Lung (tissue), 12 donors: ENCODE data around the gene ADA. TPM values are rescaled to one million over a fixed set of nuclear protein-coding genes. Genes with fewer than 3 reads are reported as not detected.
"Not testable (repeated sequence)": the region's sequence is repeated elsewhere in the genome, so short reads cannot be mapped to it uniquely, and the experiment has no call there.

Source experiments
- ATAC-seq: fragments of 200-7000 bp; cut with Tn5 transposase; one replicate; pipeline ENCODE4 v1.9.1; 2020; ENCODE audit warnings: moderate number of reproducible peaks; ENCODE audit not compliant: insufficient read depth, low FRiP score
- DNase-seq, 3 donors: peaks; one replicate each; pipeline ENCODE4 v3.0.0-alpha.2; 2013 to 2017
- H3K27ac ChIP-seq, 2 donors: one replicate each; pipeline ENCODE4 v1.5.1; 2013; ENCODE audit warnings: mild to moderate bottlenecking in 2 of 2, moderate library complexity in 2 of 2, control low read depth in 1 of 2, inconsistent platforms in 1 of 2, low read depth in 1 of 2, low read length in 1 of 2
- H3K27me3 ChIP-seq, 3 donors: one replicate each; pipeline ENCODE4 v1.5.1; 2013; ENCODE audit warnings: low read length in 2 of 3; ENCODE audit not compliant: control insufficient read depth in 3 of 3, insufficient read depth in 3 of 3
- H3K36me3 ChIP-seq, 4 donors: one replicate each; pipeline ENCODE4 v1.5.1; 2013; ENCODE audit warnings: low read length in 4 of 4, mild to moderate bottlenecking in 1 of 4, moderate library complexity in 1 of 4; ENCODE audit not compliant: control insufficient read depth in 4 of 4, insufficient read depth in 4 of 4
- H3K4me1 ChIP-seq, 5 donors: one replicate each; pipeline ENCODE4 v1.5.1; 2013; ENCODE audit warnings: low read length in 5 of 5, mild to moderate bottlenecking in 2 of 5, moderate library complexity in 1 of 5; ENCODE audit not compliant: control insufficient read depth in 5 of 5, insufficient read depth in 5 of 5
- H3K4me3 ChIP-seq: one replicate; pipeline ENCODE4 v1.5.1; 2013; ENCODE audit warnings: mild to moderate bottlenecking, control low read depth, moderate library complexity
- H3K9ac ChIP-seq, 2 donors: one replicate each; pipeline ENCODE4 v1.5.1; 2013; ENCODE audit warnings: low read length in 2 of 2, control low read depth in 1 of 2; ENCODE audit not compliant: insufficient read depth in 1 of 2
- H3K9me3 ChIP-seq, 4 donors: one replicate each; pipeline ENCODE4 v1.5.1; 2013; ENCODE audit warnings: low read length in 3 of 4, mild to moderate bottlenecking in 1 of 4, moderate library complexity in 1 of 4; ENCODE audit not compliant: control insufficient read depth in 4 of 4, insufficient read depth in 3 of 4
- CTCF ChIP-seq: IDR thresholded peaks from 2 replicates; pipeline ENCODE4 v1.5.1; 2012; ENCODE audit warnings: mild to moderate bottlenecking; ENCODE audit errors: control extremely low read depth, extremely low read depth
- WGBS, 2 donors: extraction: QIAGEN DNeasy Blood & Tissue Kit; methylation state at CpG; one replicate each; pipeline ENCODE4 v1.1.7; 2013; 5-methylcytosine and 5-hydroxymethylcytosine counted together
- polyA plus RNA-seq, 2 donors: library from polyadenylated mRNA; stranded (reverse); fragments of 200-250 nt; gene quantifications; one replicate each; pipeline ENCODE4 v1.2.1, GENCODE V29; 2013
- total RNA-seq, 2 donors: library from RNA; depleted of rRNA in 1 of 2; stranded (reverse); fragments of >200 nt in 1 of 2; gene quantifications; one replicate each; pipeline ENCODE4 v1.2.1, GENCODE V29; 2014 to 2021
- donor health status: control.
- donor health status: control.
- donor health status: Bipolar disorder and iron deficiency.
- donor health status: healthy.
- donor health status: DM: yes; HTN: yes; CAD: no.

Gene ADA
- total and polyA plus RNA-seq, 4 donors: 4.2 to 55.2 (median 8.0) TPM

DNA sequence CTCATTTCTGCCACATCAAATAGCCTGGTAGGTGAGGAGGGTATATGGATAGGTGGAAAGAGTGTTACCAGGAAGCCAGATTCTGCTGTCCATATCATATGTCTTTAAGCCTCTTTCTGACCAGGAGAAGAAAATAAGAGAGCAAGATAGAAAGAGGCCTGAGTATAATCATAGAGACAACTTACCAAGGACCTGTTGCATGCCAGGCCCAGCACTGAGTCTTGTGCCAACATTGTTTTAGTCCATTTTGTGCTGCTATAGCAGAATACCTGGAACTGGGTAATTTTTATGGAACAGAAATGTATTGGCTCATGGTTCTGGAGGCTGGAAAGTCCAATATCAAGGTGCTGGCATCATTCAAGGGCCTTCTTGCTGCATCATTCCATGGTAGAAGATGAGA, 7.3 kb upstream of the ADA start:
- DNase-seq (no peak), ATAC-seq (no peak)
- Histone ChIP-seq H3K27me3 (no peaks in the 10 kb centered on the region), H3K27ac (no peak overlapping the region), H3K36me3 (no peaks in the 10 kb centered on the region), H3K4me3 (no peak overlapping the region), H3K9me3 (peaks cover 0 to 3% (median 0%) of the 10 kb centered on the region in 4 donors), H3K9ac (no peak overlapping the region), H3K4me1 (peaks cover 0 to 4% (median 0%) of the 10 kb centered on the region in 5 donors)
- TF ChIP-seq CTCF: no peak

GRCh38 chr20:44657875-44658274, 6.4 kb upstream of the ADA start:
- peaks cover 0 to 3% (median 0%) of the 10 kb centered on the region in 4 donors for H3K9me3 ChIP-seq
- peaks cover 0 to 3% (median 0%) of the 10 kb centered on the region in 3 donors for H3K27me3 ChIP-seq
- H3K4me3 ChIP-seq: no peak overlapping the region
- no peak for TF ChIP-seq CTCF
- H3K36me3 ChIP-seq: no peaks in the 10 kb centered on the region
- peaks cover 0 to 4% (median 0%) of the 10 kb centered on the region in 5 donors for H3K4me1 ChIP-seq
- H3K27ac ChIP-seq: no peak overlapping the region
- no peak for DNase-seq
- ATAC-seq: no peak
- H3K9ac ChIP-seq: no peak overlapping the region
- 95 to 100% methylated on average over 2 of the region's 2 CpGs for WGBS, 2 donors

- Histone ChIP-seq H3K27ac (no peak overlapping the region), H3K36me3 (no peaks in the 10 kb centered on the region), H3K4me1 (peaks cover 0 to 4% (median 0%) of the 10 kb centered on the region in 5 donors)
Measured at GRCh38 chr20:44656448-44656847, 4.9 kb upstream of the ADA start.

DNA sequence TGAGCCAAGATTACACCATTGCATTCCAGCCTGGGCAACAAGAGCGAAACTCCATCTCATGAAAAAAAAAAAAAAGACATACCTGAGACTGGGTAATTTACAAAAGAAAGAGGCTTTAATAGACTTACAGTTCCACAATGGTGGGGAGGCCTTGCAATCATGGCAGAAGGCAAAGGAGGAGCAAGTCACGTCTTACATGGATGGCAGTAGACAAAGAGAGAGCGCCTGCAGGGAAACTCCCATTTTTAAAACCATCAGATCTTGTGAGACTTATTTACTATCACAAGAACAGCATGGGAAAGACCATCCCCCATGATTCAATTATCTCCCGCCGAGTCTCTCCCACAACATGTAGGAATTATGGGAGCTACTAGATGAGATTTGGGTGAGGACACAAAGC, 2.7 kb upstream of the ADA start:
- not testable (repeated sequence) for H3K27me3 ChIP-seq, H3K9me3 ChIP-seq, H3K4me3 ChIP-seq, DNase-seq, H3K36me3 ChIP-seq, H3K27ac ChIP-seq, ATAC-seq, H3K9ac ChIP-seq
- 95 to 98% methylated on average over 5 of the region's 5 CpGs for WGBS, 2 donors
- H3K4me1 ChIP-seq: peaks cover 0 to 12% (median 0%) of the 10 kb centered on the region in 5 donors

More at GRCh38 chr20:44656448-44656847, 4.9 kb upstream of the ADA start:
- DNase-seq: no peak
- Histone ChIP-seq H3K9me3 (peaks cover 0 to 3% (median 0%) of the 10 kb centered on the region in 4 donors), H3K9ac (no peak overlapping the region), H3K4me3 (no peak overlapping the region), H3K27me3 (peaks cover 0 to 3% (median 0%) of the 10 kb centered on the region in 3 donors)
- ATAC-seq: no peak
- TF ChIP-seq CTCF: no peak
- WGBS, 2 donors: 45% methylated on average over 3 of the region's 3 CpGs
